ENCODE results near the gene KLHL35.
"Not testable (repeated sequence)": the region's sequence is repeated elsewhere in the genome, so short reads cannot be mapped to it uniquely, and the experiment has no call there.

KLHL35 gene

GRCh38 chr11:75388386-75389275 lies 44.4 kb downstream of the KLHL35 start:
- peak; percentile 57 for DNase-seq (ENCODE audit: low read depth)

- DNase-seq (ENCODE audit: low read depth) = no peak
Measured at GRCh38 chr11:75387736-75388294, 45.2 kb downstream of the KLHL35 start.

GRCh38 chr11:75386942-75387630 lies 45.9 kb downstream of the KLHL35 start:
- DNase-seq (ENCODE audit: low read depth) = no peak

GRCh38 chr11:75384438-75385080 lies 48.4 kb downstream of the KLHL35 start:
- DNase-seq (ENCODE audit: low read depth) = peak; percentile 72

GRCh38 chr11:75383246-75383645 lies 49.8 kb downstream of the KLHL35 start:
- no peak for DNase-seq (ENCODE audit: low read depth)

- no peak for DNase-seq (ENCODE audit: low read depth)
Measured at GRCh38 chr11:75380716-75381420, 52.1 kb downstream of the KLHL35 start.

- no peak for DNase-seq (ENCODE audit: low read depth)
Measured at GRCh38 chr11:75380245-75380644, 52.8 kb downstream of the KLHL35 start.

- not testable (repeated sequence) for DNase-seq (ENCODE audit: low read depth)
Measured at GRCh38 chr11:75378776-75379175, 54.2 kb downstream of the KLHL35 start.

- DNase-seq (ENCODE audit: low read depth) = no peak
Measured at GRCh38 chr11:75376175-75376574, 56.8 kb downstream of the KLHL35 start.

- no peak for DNase-seq (ENCODE audit: low read depth)
Measured at GRCh38 chr11:75375626-75376025, 57.4 kb downstream of the KLHL35 start.

- DNase-seq (ENCODE audit: low read depth) = no peak
Measured at GRCh38 chr11:75374646-75375045, 58.4 kb downstream of the KLHL35 start.

- no peak for DNase-seq (ENCODE audit: low read depth)
Measured at GRCh38 chr11:75373201-75373600, 59.8 kb downstream of the KLHL35 start.

Measured in activated T-cell treated with anti-CD3 and anti-CD28 coated beads for 48 hours (primary cell).